Ovary (tissue), 9 donors: ENCODE measurements around the gene KRTAP4-4. TPM values are rescaled to one million over a fixed set of nuclear protein-coding genes. Genes with fewer than 3 reads are reported as not detected.
"Not testable (repeated sequence)": the region's sequence is repeated elsewhere in the genome, so short reads cannot be mapped to it uniquely, and the experiment has no call there.

Experiments
- DNase-seq, 5 donors: peaks; one replicate each; pipeline ENCODE4 v3.0.0-alpha.2; 2019 to 2020
- H3K27ac ChIP-seq, 2 donors: fragments of 200-600 bp; one replicate each; pipeline versions ENCODE4 v1.5.1 to v1.8.0; 2019 to 2022
- H3K27me3 ChIP-seq: fragments of 200-600 bp; one replicate; pipeline ENCODE4 v1.8.0; 2022
- H3K36me3 ChIP-seq: fragments of 200-600 bp; sonication (generic); one replicate; pipeline ENCODE4 v1.5.1; 2019
- H3K4me1 ChIP-seq: one replicate; pipeline ENCODE4 v1.8.1; 2013; ENCODE audit warnings: mild to moderate bottlenecking, moderate library complexity; ENCODE audit not compliant: insufficient read depth
- H3K4me3 ChIP-seq: fragments of 200-600 bp; sonication (generic); one replicate; pipeline ENCODE4 v1.5.1; 2017
- H3K9me3 ChIP-seq, 2 donors: fragments of 200-600 bp in 1 of 2; sonication (generic) in 1 of 2; one replicate each; pipeline versions ENCODE4 v1.5.1 to v1.8.1; 2013 to 2019; ENCODE audit warnings: mild to moderate bottlenecking in 1 of 2, moderate library complexity in 1 of 2
- EP300 ChIP-seq: sonication (generic); formaldehyde crosslinking; IDR thresholded peaks from one replicate; pipeline ENCODE4 v1.6.1; 2017; ENCODE audit warnings: antibody characterized with exemption
- POLR2A ChIP-seq: fragments of 450-650 bp; IDR thresholded peaks from one replicate; pipeline ENCODE4 v1.6.1; 2017; ENCODE audit warnings: antibody characterized with exemption, mild to moderate bottlenecking, moderate library complexity
- WGBS, 3 donors: extraction: QIAGEN DNeasy Blood & Tissue Kit in 1 of 3; methylation state at CpG; one replicate each; pipeline versions ENCODE4 v1.1.5 to v1.1.7; 2013 to 2017; 5-methylcytosine and 5-hydroxymethylcytosine counted together
- intact Hi-C, 4 donors: fragments of 100-400 bp; cut with DNase I; formaldehyde crosslinking; loops; one replicate each; pipeline versions ENCODE4 v1.11.0 to v1.15.1; 2022 to 2023
- polyA plus RNA-seq, 2 donors: library from polyadenylated mRNA; stranded (reverse); fragments of 200-250 nt in 1 of 2; fragments of 350-450 nt in 1 of 2; fragmentation: Illumina TruSeq in 1 of 2; extraction: RNeasy Lipid Tissue Mini Kit (QIAGEN cat#74804) in 1 of 2; gene quantifications; one replicate each; pipeline ENCODE4 v1.2.3, GENCODE V29; 2013 to 2014
- total RNA-seq, 7 donors: library from RNA; depleted of rRNA in 2 of 7; stranded (reverse); fragments of >200 nt in 2 of 7; fragmentation: NEBNext Ultra II Directional in 3 of 7; extraction: Animal tissue kit (Norgen Biotek cat#: 25700) in 3 of 7; gene quantifications; one replicate each; pipeline versions ENCODE4 v1.1.0 to v1.2.4, GENCODE V29; 2016 to 2023
- TF ChIP-seq, protein P1 (sequence below), 3 donors: fragments of 450-650 bp in 2 of 3; fragments of 200-600 bp in 1 of 3; IDR thresholded peaks; one replicate each; pipeline versions ENCODE4 v1.5.1 to v1.8.0; 2016 to 2022; ENCODE audit warnings: antibody characterized with exemption in 3 of 3, mild to moderate bottlenecking in 1 of 3
- donor health status: DM: no; HTN: no; CAD: no; lungs with moderate emphysema.
- donor health status: DM: no; HTN: no; CAD: no.
- donor health status: Bipolar disorder and iron deficiency.
- donor health status: DM: yes; HTN: yes; CAD: no.
- donor health status: DM: no; HTN: no; CAD: no.
- donor health status: DM: yes; HTN: yes; CAD: no.

KRTAP4-4 gene
- total and polyA plus RNA-seq, 9 donors, result not detected

DNA sequence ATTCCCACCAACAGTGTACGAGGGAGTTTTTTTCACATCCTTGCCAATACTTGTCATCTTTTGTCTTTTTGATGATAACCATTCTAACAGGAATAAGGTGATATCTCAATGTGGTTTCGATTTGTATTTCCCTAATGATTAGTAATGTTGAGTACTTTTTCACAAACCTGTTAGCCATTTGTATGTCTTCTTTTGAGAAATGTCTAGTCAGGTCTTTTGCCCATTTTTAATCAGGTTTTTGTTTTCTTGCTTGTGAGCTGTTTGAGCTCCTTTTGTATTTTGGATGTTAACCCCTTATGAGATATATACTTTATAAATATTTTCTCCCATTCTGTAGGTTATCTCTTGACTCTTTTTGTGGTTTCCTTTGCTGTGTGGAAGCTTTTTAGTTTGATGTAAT, 9.0 kb downstream of the KRTAP4-4 start:
- H3K36me3 ChIP-seq, result no peaks in the 10 kb centered on the region
- H3K4me3 ChIP-seq, result no peak overlapping the region
- TF ChIP-seq POLR2A (no peak), EP300 (no peak)
- TF ChIP-seq, protein P1, sequence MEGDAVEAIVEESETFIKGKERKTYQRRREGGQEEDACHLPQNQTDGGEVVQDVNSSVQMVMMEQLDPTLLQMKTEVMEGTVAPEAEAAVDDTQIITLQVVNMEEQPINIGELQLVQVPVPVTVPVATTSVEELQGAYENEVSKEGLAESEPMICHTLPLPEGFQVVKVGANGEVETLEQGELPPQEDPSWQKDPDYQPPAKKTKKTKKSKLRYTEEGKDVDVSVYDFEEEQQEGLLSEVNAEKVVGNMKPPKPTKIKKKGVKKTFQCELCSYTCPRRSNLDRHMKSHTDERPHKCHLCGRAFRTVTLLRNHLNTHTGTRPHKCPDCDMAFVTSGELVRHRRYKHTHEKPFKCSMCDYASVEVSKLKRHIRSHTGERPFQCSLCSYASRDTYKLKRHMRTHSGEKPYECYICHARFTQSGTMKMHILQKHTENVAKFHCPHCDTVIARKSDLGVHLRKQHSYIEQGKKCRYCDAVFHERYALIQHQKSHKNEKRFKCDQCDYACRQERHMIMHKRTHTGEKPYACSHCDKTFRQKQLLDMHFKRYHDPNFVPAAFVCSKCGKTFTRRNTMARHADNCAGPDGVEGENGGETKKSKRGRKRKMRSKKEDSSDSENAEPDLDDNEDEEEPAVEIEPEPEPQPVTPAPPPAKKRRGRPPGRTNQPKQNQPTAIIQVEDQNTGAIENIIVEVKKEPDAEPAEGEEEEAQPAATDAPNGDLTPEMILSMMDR (IDR thresholded peaks at IDR 0.05), result no peak
- no peaks in the 10 kb centered on the region for H3K4me1 ChIP-seq
- no peak overlapping the region for H3K27ac ChIP-seq
- intact Hi-C loops, result no loop called here
- no peaks in the 10 kb centered on the region for H3K9me3 ChIP-seq
- WGBS, 3 donors, result 46 to 55% (median 49%) methylated on average over 2 of the region's 2 CpGs
- DNase-seq, result no peak
- H3K27me3 ChIP-seq, result no peaks in the 10 kb centered on the region

DNA sequence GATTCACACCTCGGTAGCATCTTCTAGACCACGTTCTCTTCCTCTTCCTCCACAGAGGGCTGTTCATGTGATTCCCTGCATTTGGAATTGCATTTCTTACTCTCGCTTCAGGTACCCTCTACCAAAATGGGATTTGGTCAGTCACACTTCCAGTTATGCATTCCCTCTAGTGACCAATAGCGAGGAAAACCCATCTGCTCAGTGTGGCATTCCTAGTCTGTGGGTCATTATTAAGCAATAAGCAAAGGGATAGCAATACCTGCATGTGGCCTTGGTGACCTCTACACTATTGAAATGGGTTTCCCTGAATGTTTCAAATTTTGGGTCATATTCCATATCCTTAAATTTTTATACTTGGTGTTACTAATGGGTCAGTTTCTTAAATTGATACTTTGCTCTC, 10.5 kb downstream of the KRTAP4-4 start:
- no peak overlapping the region for H3K4me3 ChIP-seq
- DNase-seq, result no peak
- H3K9me3 ChIP-seq, result no peaks in the 10 kb centered on the region
- intact Hi-C loops, result no loop called here
- H3K36me3 ChIP-seq, result no peaks in the 10 kb centered on the region
- 81 to 85% (median 84%) methylated on average over 4 of the region's 4 CpGs for WGBS, 3 donors
- no peak overlapping the region for H3K27ac ChIP-seq
- no peaks in the 10 kb centered on the region for H3K4me1 ChIP-seq
- H3K27me3 ChIP-seq, result no peaks in the 10 kb centered on the region
- TF ChIP-seq POLR2A (no peak), EP300 (no peak)
- TF ChIP-seq, protein P1 (IDR thresholded peaks at IDR 0.05), result no peak

DNA sequence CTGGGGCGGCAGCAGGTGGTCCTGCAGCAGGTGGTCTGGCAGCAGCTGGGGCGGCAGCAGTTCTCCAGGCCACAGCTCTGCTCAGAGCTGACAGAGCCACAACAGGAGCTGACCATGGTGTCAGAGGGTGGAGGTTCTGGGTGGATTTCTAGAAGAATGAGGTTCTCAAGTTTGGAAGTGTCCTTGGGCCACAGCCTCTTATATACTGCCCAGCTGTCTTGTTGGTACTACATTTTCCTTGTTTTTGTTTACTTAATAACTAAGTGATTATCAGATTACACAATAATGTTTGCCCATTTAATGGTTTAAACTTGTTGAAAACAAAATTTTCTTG, 10.9 kb downstream of the KRTAP4-4 start, which contains the start of gene KRTAP4-5:
Gene KRTAP4-5 (minus strand): TSS at position 174 of the 334 bp plus-strand sequence. CDS start 58 bp downstream, at position 116.
- intact Hi-C loops, result no loop called here
- Histone ChIP-seq H3K36me3 (no peaks in the 10 kb centered on the region), H3K9me3 (no peaks in the 10 kb centered on the region), H3K27me3 (no peaks in the 10 kb centered on the region), H3K27ac (no peak within 1 kb of the TSS), H3K4me3 (no peak within 1 kb of the TSS), H3K4me1 (no peaks in the 10 kb centered on the region)
- no peak for DNase-seq
- WGBS, 3 donors, result 48 to 56% (median 50%) methylated on average over 2 of the region's 2 CpGs
- TF ChIP-seq EP300 (no peak), POLR2A (no peak)
- TF ChIP-seq, protein P1 (IDR thresholded peaks at IDR 0.05), result no peak

DNA sequence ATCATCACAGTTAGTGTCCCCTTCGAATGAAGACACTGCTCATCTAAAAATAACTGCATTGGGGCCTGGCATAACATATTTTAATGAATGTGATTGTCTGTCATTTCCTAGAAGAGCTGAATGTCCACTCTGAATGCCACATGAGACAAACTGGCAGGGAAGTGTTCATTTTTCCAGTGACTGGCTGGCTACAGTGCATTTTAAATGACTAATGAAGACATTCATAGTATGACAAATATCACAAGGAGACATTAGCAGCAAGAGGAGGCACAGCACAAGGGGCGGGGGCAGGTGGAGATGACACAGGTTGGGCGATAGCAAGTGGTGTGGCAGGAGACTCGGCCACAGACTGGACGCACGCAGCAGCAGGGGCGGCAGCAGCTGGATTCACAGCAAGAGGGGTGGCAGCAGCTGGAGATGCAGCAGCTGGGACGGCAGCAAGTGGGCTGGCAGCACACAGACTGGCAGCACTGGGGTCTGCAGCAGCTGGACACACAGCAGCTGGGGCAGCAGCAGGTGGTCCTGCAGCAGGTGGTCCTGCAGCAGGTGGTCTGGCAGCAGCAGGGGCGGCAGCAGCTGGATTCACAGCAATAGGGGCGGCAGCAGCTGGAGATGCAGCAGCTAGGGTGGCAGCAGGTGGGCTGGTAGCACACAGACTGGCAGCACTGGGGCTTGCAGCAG, 11.4 kb downstream of the KRTAP4-4 start:
- DNase-seq, H3K4me1 ChIP-seq, H3K9me3 ChIP-seq, H3K4me3 ChIP-seq, H3K27ac ChIP-seq, intact Hi-C loops, H3K27me3 ChIP-seq, H3K36me3 ChIP-seq: not testable (repeated sequence)
- WGBS, 3 donors, result 69 to 81% (median 70%) methylated on average over 10 of the region's 10 CpGs

DNA sequence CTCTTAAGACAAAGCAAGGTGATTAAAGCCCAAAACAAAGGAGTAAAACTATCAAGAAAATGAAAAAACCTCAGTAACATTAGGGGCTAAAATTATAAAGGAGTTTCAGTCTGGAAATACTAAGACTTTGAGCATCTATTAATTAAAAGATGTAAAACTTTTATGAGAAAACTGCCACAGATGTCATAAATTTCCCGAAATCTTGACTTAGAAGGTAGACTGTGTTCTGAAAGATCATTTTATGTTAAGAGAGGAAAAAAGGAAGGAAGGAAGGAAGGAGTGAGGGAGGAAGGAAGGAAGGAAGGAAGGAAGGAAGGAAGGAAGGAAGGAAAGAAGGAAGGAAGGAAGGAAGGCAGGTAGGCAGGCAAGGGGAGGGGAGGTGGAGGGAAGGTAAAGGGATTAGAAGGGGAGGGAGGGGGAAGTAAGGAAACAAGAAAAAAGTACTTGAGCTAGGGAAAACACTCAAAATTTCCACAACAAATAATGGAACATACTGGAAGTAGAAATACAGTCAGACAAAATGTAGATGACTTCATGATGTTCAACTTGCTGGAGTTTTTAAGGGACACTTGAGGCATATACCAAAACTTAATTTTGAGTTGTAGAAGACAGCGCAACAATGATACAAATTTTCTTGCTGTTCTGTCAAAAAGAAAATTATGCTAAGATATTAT, 12.9 kb downstream of the KRTAP4-4 start:
- H3K4me1 ChIP-seq, result no peaks in the 10 kb centered on the region
- no peaks in the 10 kb centered on the region for H3K36me3 ChIP-seq
- H3K27me3 ChIP-seq, result no peaks in the 10 kb centered on the region
- intact Hi-C loops, result no loop called here
- no peak overlapping the region for H3K4me3 ChIP-seq
- WGBS, 3 donors, result 71 to 95% (median 93%) methylated on average over 2 of the region's 2 CpGs
- no peaks in the 10 kb centered on the region for H3K9me3 ChIP-seq
- H3K27ac ChIP-seq, result no peak overlapping the region
- TF ChIP-seq, protein P1 (IDR thresholded peaks at IDR 0.05), result no peak
- TF ChIP-seq POLR2A (no peak), EP300 (no peak)
- no peak for DNase-seq
